ENCODE results near the gene MTRF1L.

MTRF1L gene

DNA sequence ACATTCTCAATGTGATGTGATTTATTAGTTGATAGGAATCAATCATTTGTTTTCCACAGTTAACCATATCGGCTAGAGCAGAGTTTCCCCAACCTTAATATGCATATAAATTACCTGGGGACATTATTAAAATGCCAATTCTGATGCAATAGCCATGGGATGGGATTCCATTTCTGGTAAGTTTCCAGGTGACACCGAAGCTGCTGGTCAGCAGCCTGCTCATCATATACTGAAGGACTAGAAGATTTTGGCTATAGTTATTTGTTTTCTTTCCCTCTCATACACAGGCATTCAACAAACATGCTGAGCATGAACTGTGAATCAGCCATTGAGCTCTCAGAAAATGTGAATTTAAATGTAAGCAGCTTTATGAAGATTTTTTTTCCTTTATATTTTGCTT lies 55.5 kb downstream of the MTRF1L start:
- Histone ChIP-seq H3K27ac (ENCODE audit: low read length) (no peak overlapping the region), H3K36me3 (ENCODE audit: control insufficient read depth in 2 of 2, insufficient read depth in 2 of 2, low read length in 2 of 2) (no peaks in the 10 kb centered on the region), H3K9ac (ENCODE audit: low read length in 2 of 2) (no peak overlapping the region), H3K9me3 (ENCODE audit: control insufficient read depth in 2 of 2, low read length in 2 of 2) (no peaks in the 10 kb centered on the region), H3K4me3 (ENCODE audit: low read length in 2 of 2) (no peak overlapping the region), H3K4me1 (ENCODE audit: control insufficient read depth, insufficient read depth, low read length) (no peaks in the 10 kb centered on the region), H3K27me3 (ENCODE audit: control insufficient read depth in 1 of 2, insufficient read depth in 2 of 2, low read length in 2 of 2) (no peaks in the 10 kb centered on the region)

DNA sequence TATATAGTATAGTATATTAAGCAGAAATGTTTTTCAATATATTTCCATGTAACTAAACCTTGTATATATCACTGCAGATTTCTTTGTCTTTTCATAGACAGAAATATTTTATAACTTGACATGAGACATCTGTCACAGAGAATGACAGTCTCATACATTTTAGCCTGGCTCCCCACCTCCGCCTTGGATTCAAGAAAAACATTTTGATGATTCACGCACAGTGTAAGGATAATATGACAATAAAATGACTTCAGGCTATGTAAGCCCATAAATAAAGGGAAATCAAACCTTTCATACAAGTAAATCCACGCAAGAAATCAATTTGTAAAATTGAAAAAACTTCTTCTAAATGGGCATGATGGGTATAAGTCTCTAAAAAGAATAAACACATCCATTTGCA lies 56.0 kb downstream of the MTRF1L start:
- no peak overlapping the region for H3K27ac ChIP-seq (ENCODE audit: low read length)
- no peaks in the 10 kb centered on the region for H3K4me1 ChIP-seq (ENCODE audit: control insufficient read depth, insufficient read depth, low read length)
- H3K9me3 ChIP-seq (ENCODE audit: control insufficient read depth in 2 of 2, low read length in 2 of 2): no peaks in the 10 kb centered on the region
- H3K36me3 ChIP-seq (ENCODE audit: control insufficient read depth in 2 of 2, insufficient read depth in 2 of 2, low read length in 2 of 2): no peaks in the 10 kb centered on the region
- no peak overlapping the region for H3K4me3 ChIP-seq (ENCODE audit: low read length in 2 of 2)
- no peaks in the 10 kb centered on the region for H3K27me3 ChIP-seq (ENCODE audit: control insufficient read depth in 1 of 2, insufficient read depth in 2 of 2, low read length in 2 of 2)
- H3K9ac ChIP-seq (ENCODE audit: low read length in 2 of 2): no peak overlapping the region

DNA sequence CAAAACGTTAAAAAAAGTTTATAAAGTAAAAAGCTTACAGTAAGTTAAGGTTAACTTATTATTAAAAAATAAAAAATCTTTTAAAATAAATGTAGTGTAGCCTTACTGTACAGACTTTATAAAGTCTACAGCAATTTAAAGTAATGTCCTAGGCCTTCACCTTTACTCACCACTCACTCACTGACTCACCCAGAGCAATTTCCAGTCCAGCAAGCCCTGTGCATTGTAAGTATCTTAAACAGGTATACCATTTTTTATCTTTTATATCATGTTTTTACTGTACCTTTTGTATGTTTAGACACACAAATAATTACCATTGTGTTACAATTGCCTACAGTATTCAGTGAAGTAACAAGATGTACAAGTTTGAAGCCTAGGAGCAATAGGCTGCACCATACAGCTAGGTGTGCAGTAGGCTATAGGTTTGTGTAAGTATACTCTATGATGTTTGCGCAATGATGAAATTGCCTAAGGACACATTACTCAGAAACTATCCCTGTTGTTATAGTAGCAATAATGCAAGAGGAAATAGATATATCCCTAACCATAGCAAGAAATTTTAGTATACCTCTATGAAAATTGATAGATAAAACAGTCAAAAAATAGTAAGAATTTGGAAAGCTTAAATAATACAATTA lies 59.1 kb downstream of the MTRF1L start:
- Histone ChIP-seq H3K9me3 (ENCODE audit: control insufficient read depth in 2 of 2, low read length in 2 of 2) (no peaks in the 10 kb centered on the region), H3K4me1 (ENCODE audit: control insufficient read depth, insufficient read depth, low read length) (no peaks in the 10 kb centered on the region), H3K36me3 (ENCODE audit: control insufficient read depth in 2 of 2, insufficient read depth in 2 of 2, low read length in 2 of 2) (no peaks in the 10 kb centered on the region), H3K27me3 (ENCODE audit: control insufficient read depth in 1 of 2, insufficient read depth in 2 of 2, low read length in 2 of 2) (no peaks in the 10 kb centered on the region), H3K4me3 (ENCODE audit: low read length in 2 of 2) (no peak overlapping the region), H3K27ac (ENCODE audit: low read length) (no peak overlapping the region), H3K9ac (ENCODE audit: low read length in 2 of 2) (no peak overlapping the region)

DNA sequence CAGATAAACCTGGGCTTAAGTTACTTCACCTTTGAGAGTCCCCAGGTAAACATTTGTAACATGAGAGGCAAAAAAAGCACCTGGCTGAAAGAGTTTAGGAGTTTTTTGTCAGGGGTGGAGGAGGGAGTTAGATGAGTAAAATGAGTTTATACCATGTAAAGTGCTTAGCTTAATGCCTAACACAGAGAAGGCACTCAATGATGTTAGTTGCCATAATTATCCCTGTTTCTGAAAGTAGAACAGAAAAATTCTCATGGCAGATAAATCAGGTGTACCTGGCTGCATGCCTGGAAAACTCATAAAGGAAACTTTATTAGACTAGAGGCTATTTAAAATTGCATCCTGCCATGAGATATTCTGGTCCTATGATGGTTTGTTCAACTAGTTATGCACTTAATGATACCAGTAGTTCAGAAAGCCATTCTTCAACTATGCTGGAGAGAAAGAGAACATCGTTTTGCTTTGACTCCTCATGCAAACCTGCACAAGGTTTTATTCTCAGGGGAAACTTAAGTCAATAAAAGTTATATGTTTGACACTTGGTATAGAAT lies 60.1 kb downstream of the MTRF1L start:
- Histone ChIP-seq H3K4me3 (ENCODE audit: low read length in 2 of 2) (no peak overlapping the region), H3K9me3 (ENCODE audit: control insufficient read depth in 2 of 2, low read length in 2 of 2) (no peaks in the 10 kb centered on the region), H3K27ac (ENCODE audit: low read length) (no peak overlapping the region), H3K27me3 (ENCODE audit: control insufficient read depth in 1 of 2, insufficient read depth in 2 of 2, low read length in 2 of 2) (no peaks in the 10 kb centered on the region), H3K9ac (ENCODE audit: low read length in 2 of 2) (no peak overlapping the region), H3K36me3 (ENCODE audit: control insufficient read depth in 2 of 2, insufficient read depth in 2 of 2, low read length in 2 of 2) (no peaks in the 10 kb centered on the region), H3K4me1 (ENCODE audit: control insufficient read depth, insufficient read depth, low read length) (no peaks in the 10 kb centered on the region)

DNA sequence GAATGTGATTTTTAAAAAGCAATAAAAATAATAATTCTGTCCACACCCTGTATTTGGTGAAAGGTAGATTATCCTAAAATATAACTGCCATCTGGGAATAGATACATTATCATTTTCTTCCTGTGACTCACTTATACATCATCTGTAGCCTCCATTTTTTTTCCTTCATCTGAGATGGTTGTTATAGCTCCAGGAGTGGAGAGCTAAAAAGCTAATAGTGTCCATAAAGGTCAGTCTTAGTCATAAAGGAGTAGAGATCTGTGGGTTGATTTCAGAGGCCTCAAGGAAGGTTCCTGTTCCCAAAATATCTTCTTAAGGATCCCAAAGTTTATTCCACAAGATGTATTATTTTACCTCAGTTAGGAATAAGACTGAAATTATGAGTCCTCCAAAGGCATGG lies 60.8 kb downstream of the MTRF1L start:
- Histone ChIP-seq H3K36me3 (ENCODE audit: control insufficient read depth in 2 of 2, insufficient read depth in 2 of 2, low read length in 2 of 2) (no peaks in the 10 kb centered on the region), H3K27me3 (ENCODE audit: control insufficient read depth in 1 of 2, insufficient read depth in 2 of 2, low read length in 2 of 2) (no peaks in the 10 kb centered on the region), H3K9ac (ENCODE audit: low read length in 2 of 2) (no peak overlapping the region), H3K9me3 (ENCODE audit: control insufficient read depth in 2 of 2, low read length in 2 of 2) (no peaks in the 10 kb centered on the region), H3K27ac (ENCODE audit: low read length) (no peak overlapping the region), H3K4me3 (ENCODE audit: low read length in 2 of 2) (no peak overlapping the region), H3K4me1 (ENCODE audit: control insufficient read depth, insufficient read depth, low read length) (no peaks in the 10 kb centered on the region)

All from stomach smooth muscle (tissue), 2 donors.